HepG2 (cell line): Measurements from ENCODE around the gene RCC1. TPM values are rescaled to one million over a fixed set of nuclear protein-coding genes. Genes with fewer than 3 reads are reported as not detected.

Experiments
- AHDC1 ChIP-seq: sonication (generic); formaldehyde crosslinking; IDR thresholded peaks from 2 replicates; pipeline ENCODE4 v1.5.1; 2020; ENCODE audit warnings: mild to moderate bottlenecking, missing genetic modification reagents, borderline replicate concordance
- ETS1 ChIP-seq: sonication (generic); formaldehyde crosslinking; IDR thresholded peaks from 2 replicates; pipeline ENCODE4 v1.4.0; 2020; ENCODE audit warnings: missing genetic modification reagents
- FOXO4 ChIP-seq: sonication (generic); formaldehyde crosslinking; conservative IDR thresholded peaks from 2 replicates; pipeline ENCODE4 v1.8.1; 2023; ENCODE audit warnings: missing genetic modification reagents
- FUBP1 ChIP-seq: sonication (generic); formaldehyde crosslinking; IDR thresholded peaks from 2 replicates; pipeline ENCODE4 v1.5.1; 2020; ENCODE audit warnings: missing genetic modification reagents, mild to moderate bottlenecking, borderline replicate concordance
- GLI4 ChIP-seq: sonication (generic); formaldehyde crosslinking; IDR thresholded peaks from 2 replicates; pipeline ENCODE4 v1.5.1; 2020; ENCODE audit warnings: missing genetic modification reagents, mild to moderate bottlenecking, moderate library complexity, borderline replicate concordance
- KLF15 ChIP-seq: sonication (generic); formaldehyde crosslinking; IDR thresholded peaks from 2 replicates; pipeline ENCODE4 v1.8.1; 2023; ENCODE audit warnings: borderline replicate concordance, mild to moderate bottlenecking, inconsistent platforms, missing genetic modification reagents, mixed read lengths
- MEIS2 ChIP-seq: sonication (generic); formaldehyde crosslinking; IDR thresholded peaks from 2 replicates; pipeline ENCODE4 v1.9.0; 2021; ENCODE audit warnings: mild to moderate bottlenecking, missing genetic modification reagents
- PAF1 ChIP-seq: IDR thresholded peaks from 2 replicates; pipeline ENCODE4 v1.6.1; 2016; ENCODE audit warnings: missing genetic modification reagents, missing compliant biosample characterization
- SAP130 ChIP-seq: IDR thresholded peaks from 2 replicates; pipeline ENCODE4 v1.6.1; 2016; ENCODE audit warnings: low read depth
- SP140L ChIP-seq: sonication (generic); formaldehyde crosslinking; IDR thresholded peaks from 2 replicates; pipeline ENCODE4 v1.4.0; 2020; ENCODE audit warnings: missing genetic modification reagents, borderline replicate concordance
- SRY ChIP-seq: sonication (generic); formaldehyde crosslinking; IDR thresholded peaks from 2 replicates; pipeline ENCODE4 v1.8.0; 2022; ENCODE audit warnings: mild to moderate bottlenecking, missing genetic modification reagents
- ZBTB43 ChIP-seq: sonication (generic); formaldehyde crosslinking; conservative IDR thresholded peaks from 2 replicates; pipeline ENCODE4 v1.4.0; 2020; ENCODE audit warnings: missing genetic modification reagents
- ZBTB46 ChIP-seq: sonication (generic); formaldehyde crosslinking; IDR thresholded peaks from 2 replicates; pipeline ENCODE4 v1.4.0; 2020; ENCODE audit warnings: mild to moderate bottlenecking, missing genetic modification reagents, borderline replicate concordance
- ZNF263 ChIP-seq: sonication (generic); formaldehyde crosslinking; IDR thresholded peaks from 2 replicates; pipeline ENCODE4 v1.4.0; 2020; ENCODE audit warnings: missing genetic modification reagents
- polyA plus RNA-seq, 8 experiments: library from polyadenylated mRNA; depleted of rRNA in 3 of 8; stranded (reverse) in 7 of 8; unstranded in 1 of 8; fragments of >200 nt; fragmentation: Illumina TruSeq in 4 of 8; extraction: Trizol in 4 of 8; gene quantifications; 2 replicates each; pipeline versions ENCODE4 v1.2.1 to v1.2.3, GENCODE V29; 2011 to 2016; ENCODE audit warnings: low read depth in 4 of 8, missing spikeins in 1 of 8, mixed read lengths in 1 of 8; ENCODE audit not compliant: insufficient read depth in 1 of 8
- total RNA-seq, 5 experiments: library from RNA; depleted of rRNA; stranded (reverse); fragments of >200 nt; fragmentation: Illumina TruSeq; extraction: Trizol; gene quantifications; 2 replicates each; pipeline ENCODE4 v1.2.3, GENCODE V29; 2016; ENCODE audit warnings: low read depth in 1 of 5

RCC1 gene
- total and polyA plus RNA-seq, 2 of the 13 experiments (the other 11 are each of a cell fraction or from before 2014, with no cell fraction given): 47.2 to 80.8 TPM

- TF ChIP-seq ZBTB46 (peak; percentile 55; the same call in 1 of the 2 replicates), GLI4 (peak; percentile 33; the same call in 1 of the 2 replicates), ZBTB43 (CRISPR knock-in tag) (no peak; the same call in 1 of the 2 replicates), MEIS2 (CRISPR knock-in tag) (peak; percentile 73; the same call in 1 of the 2 replicates), KLF15 (peak; percentile 46; the same call in 1 of the 2 replicates), SRY (CRISPR knock-in tag) (peak; percentile 94), FUBP1 (CRISPR knock-in tag) (no peak), PAF1 (CRISPR knock-in tag) (peak; percentile 76; the same call in 1 of the 2 replicates), SAP130 (CRISPR knock-in tag) (peak; percentile 88), ETS1 (peak; percentile 70; the same call in 1 of the 2 replicates), AHDC1 (CRISPR knock-in tag) (peak; percentile 19; the same call in 1 of the 2 replicates), ZNF263 (CRISPR knock-in tag) (peak; percentile 38; the same call in 1 of the 2 replicates), SP140L (CRISPR knock-in tag) (peak; percentile 50; the same call in 1 of the 2 replicates), FOXO4 (no peak)
Observed at GRCh38 chr1:28581531-28582247, 75.8 kb downstream of the RCC1 start (continued).
